GM12872 (cell line): Measurements from ENCODE around the gene LMCD1.

Experiments used
- CTCF ChIP-seq: IDR thresholded peaks from 3 replicates; pipeline ENCODE4 v1.5.1; 2011; ENCODE audit warnings: low read depth, mild to moderate bottlenecking, low read length, moderate library complexity; ENCODE audit not compliant: insufficient read depth

Gene LMCD1

DNA sequence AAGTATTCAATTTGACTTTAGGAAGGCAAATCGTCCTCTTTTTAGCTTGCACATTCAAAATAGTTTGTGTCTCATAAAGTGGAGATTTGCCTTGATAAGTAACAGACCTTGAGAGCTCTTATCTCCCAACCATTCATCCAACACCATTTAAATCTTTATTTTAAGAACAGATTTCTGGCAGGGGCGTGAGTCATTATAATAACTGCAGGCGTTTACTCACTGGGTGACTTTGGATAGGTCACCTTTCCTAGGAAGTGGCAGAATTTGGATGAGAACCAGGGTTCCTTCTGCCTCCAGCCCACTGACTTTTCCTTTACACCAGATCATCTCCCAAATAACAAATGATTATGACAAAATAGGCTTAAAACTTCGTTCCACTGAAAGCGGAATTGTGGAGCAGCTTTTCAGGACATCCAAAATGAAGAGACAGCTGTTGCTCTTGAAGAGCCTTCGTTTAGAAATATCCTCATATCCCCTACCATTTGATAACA is 5.0 kb downstream of the LMCD1 start:
- TF ChIP-seq CTCF, result no peak

- no peak for TF ChIP-seq CTCF
These were observed 5.9 kb downstream of the LMCD1 start for GRCh38 chr3:8507496-8507895.

- TF ChIP-seq CTCF, result no peak
These were observed 8.3 kb downstream of the LMCD1 start for GRCh38 chr3:8509961-8510360.

- TF ChIP-seq CTCF, result no peak
These were observed 10.6 kb downstream of the LMCD1 start for GRCh38 chr3:8512234-8512633.

GRCh38 chr3:8516047-8516661 is 14.5 kb downstream of the LMCD1 start:
- no peak for TF ChIP-seq CTCF

DNA sequence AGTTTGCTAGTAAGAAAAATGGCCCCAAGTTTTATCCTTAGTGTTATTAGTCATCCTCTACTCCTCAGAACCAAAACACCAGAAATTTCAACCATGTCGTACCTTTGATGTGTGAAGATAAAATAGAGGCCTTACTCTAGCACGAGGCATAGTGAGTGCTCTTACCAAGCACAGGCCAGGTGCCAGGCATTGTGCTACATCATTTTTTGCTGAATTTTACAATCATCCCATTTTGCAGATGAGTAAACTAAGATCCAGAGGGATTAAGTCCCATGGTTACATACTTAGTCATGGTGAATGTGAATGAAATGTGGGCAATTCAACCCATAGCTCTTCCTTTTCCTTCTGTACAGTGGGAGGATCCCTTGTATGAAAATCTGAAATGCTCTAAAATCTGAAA is 15.2 kb downstream of the LMCD1 start:
- no peak for TF ChIP-seq CTCF

DNA sequence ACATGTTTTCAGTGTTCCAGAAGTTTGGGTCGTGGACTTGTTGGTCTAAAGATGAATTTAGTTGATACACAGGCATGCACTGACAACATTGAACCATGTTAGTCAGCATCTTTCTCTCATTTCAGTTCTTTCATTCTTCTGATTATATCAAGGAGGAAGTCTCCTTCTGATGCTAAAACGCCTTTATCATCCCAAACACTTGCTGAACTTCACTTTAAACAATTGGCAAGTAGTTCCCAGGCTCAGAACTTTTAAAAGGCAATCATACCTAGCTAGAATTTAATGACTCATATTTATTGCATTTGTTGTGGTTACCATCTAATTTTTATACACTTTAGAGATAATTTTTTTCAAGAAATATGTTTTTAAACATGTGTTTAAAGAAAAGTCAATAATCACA is 15.9 kb downstream of the LMCD1 start:
- TF ChIP-seq CTCF, result no peak
